ENCODE results near the gene KIF13A.
"Not testable (repeated sequence)": the region's sequence is repeated elsewhere in the genome, so short reads cannot be mapped to it uniquely, and the experiment has no call there.

Gene KIF13A

DNA sequence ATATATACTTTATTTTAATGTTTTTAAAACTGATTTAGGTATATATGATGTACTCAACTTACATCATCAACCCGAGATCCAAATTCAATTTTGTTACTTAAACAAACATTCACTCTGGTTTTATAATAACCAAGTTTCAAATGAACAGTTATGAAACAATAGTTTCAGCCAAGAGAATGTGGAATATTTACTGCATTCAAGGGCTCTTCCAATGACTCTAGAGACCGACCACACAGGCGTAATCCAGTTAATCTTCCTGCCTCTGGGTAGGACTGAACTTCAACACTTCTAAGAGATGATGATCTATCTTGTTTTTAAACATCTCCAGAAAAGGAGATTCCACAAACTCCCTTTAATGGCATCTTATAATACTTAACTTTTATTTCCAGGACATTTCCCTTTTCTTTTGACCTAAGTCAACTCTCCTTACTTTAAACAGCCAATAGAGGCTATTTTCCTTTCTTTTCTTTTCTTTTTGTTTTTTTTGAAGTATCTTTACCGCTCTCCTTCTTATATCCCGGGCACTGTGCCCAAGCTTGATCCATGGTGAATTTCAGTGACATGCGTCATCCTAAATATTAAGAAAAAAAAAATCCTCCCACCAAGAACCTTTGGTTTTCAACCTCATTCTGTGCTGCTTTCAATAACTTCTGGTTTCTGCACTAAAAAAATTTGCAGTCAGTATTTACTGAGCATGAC, 110.1 kb downstream of the KIF13A start:
- DNase-seq, result no peak

- no peak for DNase-seq
These were observed 112.7 kb downstream of the KIF13A start for GRCh38 chr6:17874753-17875152.

- DNase-seq, result no peak
These were observed 114.5 kb downstream of the KIF13A start for GRCh38 chr6:17872908-17873307.

- DNase-seq, result no peak
These were observed 115.6 kb downstream of the KIF13A start for GRCh38 chr6:17871836-17872235.

DNA sequence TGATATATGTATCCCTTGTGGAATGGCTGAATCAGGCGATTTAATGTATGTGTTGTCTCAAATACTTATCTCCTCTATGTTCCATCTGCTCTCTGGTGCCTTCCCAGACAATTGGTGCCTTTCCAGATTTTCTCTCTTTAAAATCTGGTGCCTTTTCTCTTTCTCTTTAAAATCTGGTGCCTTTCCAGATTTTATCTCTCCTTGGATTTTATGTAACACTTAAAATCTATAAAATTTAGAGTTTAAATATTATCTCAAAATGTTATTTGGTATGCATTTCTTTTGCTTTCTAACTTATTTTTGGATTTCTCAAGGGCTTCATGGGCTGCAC, 116.3 kb downstream of the KIF13A start:
- no peak for DNase-seq

GRCh38 chr6:17870300-17871188, 116.9 kb downstream of the KIF13A start:
- no peak for DNase-seq

DNA sequence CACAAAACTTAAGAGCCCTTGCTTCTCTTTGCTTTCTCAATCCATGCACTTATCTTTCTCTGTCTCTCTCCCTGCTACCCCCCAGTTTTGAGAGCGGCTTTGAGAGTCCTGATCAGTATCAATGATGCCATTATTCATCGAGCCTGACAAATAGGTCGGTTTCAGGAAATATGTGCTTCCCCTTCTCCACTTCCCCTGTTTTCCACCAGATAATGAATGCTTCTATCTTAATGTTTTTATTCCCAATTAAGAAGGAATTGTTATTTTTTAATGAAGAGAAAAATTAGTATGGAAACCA, 117.7 kb downstream of the KIF13A start:
- peak in 1 of 56 donors; percentile 33 for DNase-seq

- DNase-seq, result peak in 16 of 56 donors; percentile 5 to 47 (median 24)
These were observed 118.3 kb downstream of the KIF13A start for GRCh38 chr6:17869010-17869752.

DNA sequence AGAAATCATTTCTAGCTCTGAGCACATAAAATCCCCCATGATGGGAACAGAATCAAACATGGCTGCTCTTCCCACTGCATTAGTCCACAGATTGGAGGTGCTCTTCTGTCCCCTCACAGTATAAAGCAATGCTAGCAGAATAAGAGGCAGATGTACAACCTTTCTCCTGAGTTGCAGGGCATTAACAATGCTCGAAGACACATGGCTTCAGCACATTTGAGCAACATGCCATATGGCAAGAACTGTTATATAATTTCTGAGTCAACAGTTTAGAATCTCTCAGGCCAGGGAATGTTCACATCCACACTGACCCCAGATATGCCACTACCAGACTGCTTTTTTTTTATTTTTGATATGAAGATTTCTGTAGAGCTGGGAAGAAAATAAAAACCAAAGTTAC, 119.6 kb downstream of the KIF13A start:
- DNase-seq, result peak in 3 of 56 donors; percentile 6 to 11 (median 7)

- peak in 46 of 56 donors; percentile 5 to 82 (median 45) for DNase-seq
These were observed 120.5 kb downstream of the KIF13A start for GRCh38 chr6:17866876-17867444.

DNA sequence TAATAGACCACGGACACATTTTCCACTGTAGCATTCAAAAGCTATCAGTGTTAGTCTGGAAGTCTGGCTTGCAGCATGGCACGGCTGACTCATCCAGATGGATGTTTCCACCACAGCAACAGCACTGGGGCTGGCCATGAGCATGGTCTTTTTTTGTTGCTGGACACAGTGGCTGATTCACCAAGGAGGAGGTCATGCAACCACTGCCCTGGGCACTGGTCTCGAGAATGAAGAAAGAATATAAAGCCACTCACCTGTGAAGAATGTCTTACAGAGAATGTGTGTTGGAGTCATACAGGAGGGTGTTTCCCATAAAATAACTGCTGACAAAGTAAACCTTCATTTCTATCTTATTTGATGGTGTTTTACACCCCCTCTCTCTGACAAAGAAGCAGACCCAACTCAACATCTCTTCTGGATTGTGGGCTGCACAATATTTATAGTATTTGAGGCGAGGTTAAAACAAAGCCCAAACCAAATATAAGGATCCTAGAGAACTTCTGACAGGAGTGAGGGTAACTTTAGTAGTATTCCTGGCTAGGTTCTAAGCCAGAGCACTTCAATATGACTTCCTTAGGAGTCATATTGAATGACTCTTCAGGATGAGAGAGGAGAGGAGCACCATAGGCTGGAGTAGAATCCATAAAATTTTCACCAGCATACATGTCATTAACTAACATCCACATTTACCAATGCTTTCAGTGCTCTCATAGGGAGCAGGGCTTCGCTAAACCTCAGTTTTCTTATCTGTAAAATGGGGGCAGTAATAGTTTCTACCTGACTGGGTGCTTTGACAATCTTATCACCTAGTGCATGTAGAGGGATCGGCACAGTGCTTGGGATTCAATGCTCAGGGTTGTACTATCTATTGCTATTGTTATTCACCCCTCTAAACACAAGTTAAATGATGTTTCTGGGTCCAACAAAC, 121.4 kb downstream of the KIF13A start:
- peak in 47 of 56 donors; percentile 8 to 89 (median 40) for DNase-seq

- DNase-seq, result no peak
These were observed 122.2 kb downstream of the KIF13A start for GRCh38 chr6:17865243-17865642.

- peak in 43 of 56 donors; percentile 3 to 75 (median 44) for DNase-seq
These were observed 123.3 kb downstream of the KIF13A start for GRCh38 chr6:17863901-17864754.

GRCh38 chr6:17861361-17861760, 126.1 kb downstream of the KIF13A start:
- DNase-seq, result no peak

DNA sequence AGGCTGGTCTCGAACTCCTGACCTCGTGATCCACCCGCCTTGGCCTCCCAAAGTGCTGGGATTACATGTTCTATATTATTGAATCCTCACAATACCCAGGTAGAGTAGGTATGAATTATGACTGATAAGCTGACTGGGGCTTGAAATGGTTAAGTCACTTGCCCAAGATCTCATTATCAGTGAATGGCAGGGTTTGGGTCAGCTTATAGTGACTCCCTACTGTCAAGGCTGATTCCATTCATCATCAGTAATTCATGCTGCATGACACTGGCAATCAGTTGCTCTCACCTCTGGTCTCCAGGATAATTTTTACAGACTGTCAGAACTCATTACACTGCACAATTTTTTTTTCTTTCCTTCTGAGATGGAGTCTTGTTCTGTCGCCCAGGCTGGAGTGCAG, 127.6 kb downstream of the KIF13A start:
- DNase-seq, result no peak

DNA sequence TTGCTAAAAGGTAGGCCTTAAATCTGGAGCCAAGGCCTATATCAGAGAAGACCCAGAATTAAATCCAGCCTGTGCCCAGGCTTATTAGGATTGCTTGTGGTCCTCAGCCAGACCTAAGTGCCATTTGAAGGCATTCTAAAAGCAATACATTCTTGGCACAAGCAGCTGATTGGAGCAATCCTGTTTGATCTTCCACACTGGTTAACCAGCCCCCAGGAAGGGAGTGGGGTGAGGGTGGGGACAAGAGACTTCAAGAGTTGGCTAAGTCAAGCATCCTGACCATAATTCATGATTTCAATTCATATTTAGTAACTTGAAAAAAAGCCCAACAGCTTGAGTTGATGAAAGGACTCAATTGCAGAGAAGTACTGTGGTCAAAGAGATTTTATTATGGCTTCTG, 128.9 kb downstream of the KIF13A start:
- DNase-seq, result no peak

GRCh38 chr6:17857188-17857587, 130.2 kb downstream of the KIF13A start:
- DNase-seq, result not testable (repeated sequence)

DNA sequence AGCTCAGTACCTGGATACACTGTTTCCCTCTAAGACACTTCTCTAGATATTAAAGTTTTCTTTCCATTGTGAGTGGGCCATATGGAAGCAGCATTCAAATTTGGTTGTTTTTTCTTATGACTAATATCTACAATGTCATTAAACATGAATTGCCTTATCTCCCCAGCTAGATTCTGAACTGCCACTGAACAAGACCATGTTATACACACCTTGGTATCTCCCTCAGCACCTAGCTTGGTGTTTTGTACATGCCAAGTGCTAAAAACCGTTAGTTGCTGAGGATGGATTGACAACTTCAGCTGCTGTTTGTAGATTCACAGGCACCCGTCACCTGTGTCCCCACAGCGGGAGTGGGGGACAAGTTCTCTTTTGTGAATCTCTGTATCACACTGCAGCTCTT, 131.1 kb downstream of the KIF13A start:
- no peak for DNase-seq

DNA sequence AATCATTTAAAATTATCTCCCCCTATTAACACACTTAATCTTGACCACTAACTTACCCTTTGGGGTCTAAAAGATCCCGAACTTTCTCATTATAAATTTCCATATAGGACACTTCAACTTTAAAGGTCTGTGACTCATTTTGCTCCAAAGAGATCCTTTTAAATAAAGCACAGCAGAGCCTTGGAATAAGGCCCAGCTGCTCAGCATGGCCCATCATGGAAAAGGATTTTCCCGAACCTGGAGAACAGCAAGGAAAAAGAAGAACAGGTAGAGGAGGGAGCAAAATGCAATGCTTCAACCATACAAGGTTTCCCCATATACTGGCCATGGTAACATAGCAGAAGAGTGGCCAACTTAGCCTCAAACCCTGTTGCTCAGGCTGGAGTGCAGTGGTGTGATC, 132.1 kb downstream of the KIF13A start:
- no peak for DNase-seq

DNA sequence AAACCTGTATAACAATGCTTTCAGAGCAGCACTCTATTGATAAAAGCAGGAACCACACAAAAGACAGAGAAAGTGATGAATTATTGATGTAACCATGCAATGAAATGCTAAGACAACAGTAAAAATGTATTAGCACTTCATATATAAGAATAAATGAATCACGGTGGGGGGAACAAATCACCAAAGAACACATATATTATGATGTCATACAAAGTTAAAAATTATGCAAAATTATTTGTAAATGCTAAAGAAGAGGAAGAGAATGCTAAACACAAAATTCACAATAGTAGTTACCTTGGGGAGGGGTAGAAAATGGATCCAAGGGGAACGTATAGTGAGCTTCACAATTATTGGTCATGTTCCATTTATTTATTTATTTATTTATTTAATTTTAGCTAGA, 133.9 kb downstream of the KIF13A start:
- DNase-seq, result no peak
